ENCODE data around the gene CLIP1.

DNA sequence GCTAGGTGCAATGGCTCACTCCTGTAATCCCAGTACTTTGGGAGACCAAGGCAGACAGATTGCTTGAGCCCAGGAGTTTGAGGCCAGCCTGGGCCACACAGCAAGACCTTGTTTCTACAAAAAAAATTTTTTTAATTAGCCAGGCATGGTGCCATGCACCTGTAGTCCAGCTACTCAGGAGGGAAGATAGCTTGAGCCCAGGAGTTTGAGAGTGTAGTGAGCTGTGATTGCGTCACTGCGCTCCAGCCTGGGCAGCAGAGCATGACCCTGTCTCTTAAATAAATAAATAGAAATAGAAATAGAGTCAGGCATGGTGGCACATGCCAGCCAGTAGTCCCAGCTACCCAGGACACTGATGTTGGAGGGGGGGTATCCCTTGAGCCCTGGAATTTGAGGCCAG, 36.7 kb upstream of the CLIP1 start:
- TF ChIP-seq, protein P1, sequence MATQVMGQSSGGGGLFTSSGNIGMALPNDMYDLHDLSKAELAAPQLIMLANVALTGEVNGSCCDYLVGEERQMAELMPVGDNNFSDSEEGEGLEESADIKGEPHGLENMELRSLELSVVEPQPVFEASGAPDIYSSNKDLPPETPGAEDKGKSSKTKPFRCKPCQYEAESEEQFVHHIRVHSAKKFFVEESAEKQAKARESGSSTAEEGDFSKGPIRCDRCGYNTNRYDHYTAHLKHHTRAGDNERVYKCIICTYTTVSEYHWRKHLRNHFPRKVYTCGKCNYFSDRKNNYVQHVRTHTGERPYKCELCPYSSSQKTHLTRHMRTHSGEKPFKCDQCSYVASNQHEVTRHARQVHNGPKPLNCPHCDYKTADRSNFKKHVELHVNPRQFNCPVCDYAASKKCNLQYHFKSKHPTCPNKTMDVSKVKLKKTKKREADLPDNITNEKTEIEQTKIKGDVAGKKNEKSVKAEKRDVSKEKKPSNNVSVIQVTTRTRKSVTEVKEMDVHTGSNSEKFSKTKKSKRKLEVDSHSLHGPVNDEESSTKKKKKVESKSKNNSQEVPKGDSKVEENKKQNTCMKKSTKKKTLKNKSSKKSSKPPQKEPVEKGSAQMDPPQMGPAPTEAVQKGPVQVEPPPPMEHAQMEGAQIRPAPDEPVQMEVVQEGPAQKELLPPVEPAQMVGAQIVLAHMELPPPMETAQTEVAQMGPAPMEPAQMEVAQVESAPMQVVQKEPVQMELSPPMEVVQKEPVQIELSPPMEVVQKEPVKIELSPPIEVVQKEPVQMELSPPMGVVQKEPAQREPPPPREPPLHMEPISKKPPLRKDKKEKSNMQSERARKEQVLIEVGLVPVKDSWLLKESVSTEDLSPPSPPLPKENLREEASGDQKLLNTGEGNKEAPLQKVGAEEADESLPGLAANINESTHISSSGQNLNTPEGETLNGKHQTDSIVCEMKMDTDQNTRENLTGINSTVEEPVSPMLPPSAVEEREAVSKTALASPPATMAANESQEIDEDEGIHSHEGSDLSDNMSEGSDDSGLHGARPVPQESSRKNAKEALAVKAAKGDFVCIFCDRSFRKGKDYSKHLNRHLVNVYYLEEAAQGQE (IDR thresholded peaks at IDR 0.05; ENCODE audit: insufficient replicate concordance, low read depth) = no peak
- TF ChIP-seq, protein P2, sequence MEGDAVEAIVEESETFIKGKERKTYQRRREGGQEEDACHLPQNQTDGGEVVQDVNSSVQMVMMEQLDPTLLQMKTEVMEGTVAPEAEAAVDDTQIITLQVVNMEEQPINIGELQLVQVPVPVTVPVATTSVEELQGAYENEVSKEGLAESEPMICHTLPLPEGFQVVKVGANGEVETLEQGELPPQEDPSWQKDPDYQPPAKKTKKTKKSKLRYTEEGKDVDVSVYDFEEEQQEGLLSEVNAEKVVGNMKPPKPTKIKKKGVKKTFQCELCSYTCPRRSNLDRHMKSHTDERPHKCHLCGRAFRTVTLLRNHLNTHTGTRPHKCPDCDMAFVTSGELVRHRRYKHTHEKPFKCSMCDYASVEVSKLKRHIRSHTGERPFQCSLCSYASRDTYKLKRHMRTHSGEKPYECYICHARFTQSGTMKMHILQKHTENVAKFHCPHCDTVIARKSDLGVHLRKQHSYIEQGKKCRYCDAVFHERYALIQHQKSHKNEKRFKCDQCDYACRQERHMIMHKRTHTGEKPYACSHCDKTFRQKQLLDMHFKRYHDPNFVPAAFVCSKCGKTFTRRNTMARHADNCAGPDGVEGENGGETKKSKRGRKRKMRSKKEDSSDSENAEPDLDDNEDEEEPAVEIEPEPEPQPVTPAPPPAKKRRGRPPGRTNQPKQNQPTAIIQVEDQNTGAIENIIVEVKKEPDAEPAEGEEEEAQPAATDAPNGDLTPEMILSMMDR (IDR thresholded peaks at IDR 0.05; ENCODE audit: insufficient read depth, low read length) = no peak
- TF ChIP-seq SPI1 (IDR thresholded peaks at IDR 0.05; ENCODE audit: borderline replicate concordance, low read depth) = no peak
